Measurements from ENCODE around the gene GPR142. TPM values are rescaled to one million over a fixed set of nuclear protein-coding genes. Genes with fewer than 3 reads are reported as not detected.

The GPR142 gene
- total and polyA plus RNA-seq, 2 of the 13 experiments (the other 11 are each of a cell fraction or from before 2014, with no cell fraction given), result not detected

GRCh38 chr17:74379495-74380085 is 12.3 kb downstream of the GPR142 start (continued):
- TF ChIP-seq ARID5B (CRISPR knock-in tag; IDR thresholded peaks at IDR 0.05) (0 out of 2 replicates have a peak, but pooled peaks have one; percentile 31), PAF1 (CRISPR knock-in tag; IDR thresholded peaks at IDR 0.05) (no peak), AHR (CRISPR knock-in tag; IDR thresholded peaks at IDR 0.05) (peak; percentile 18; the same call in 1 of the 2 replicates), ZNF263 (CRISPR knock-in tag; IDR thresholded peaks at IDR 0.05) (0 out of 2 replicates have a peak, but pooled peaks have one; percentile 39), RELA (CRISPR knock-in tag; IDR thresholded peaks at IDR 0.05) (0 out of 2 replicates have a peak, but pooled peaks have one; percentile 50), ZFP37 (CRISPR knock-in tag; IDR thresholded peaks at IDR 0.05; ENCODE audit: borderline replicate concordance) (no peak), CEBPG (CRISPR knock-in tag; IDR thresholded peaks at IDR 0.05) (0 out of 2 replicates have a peak, but pooled peaks have one; percentile 12), ZFP1 (CRISPR knock-in tag; IDR thresholded peaks at IDR 0.05) (0 out of 2 replicates have a peak, but pooled peaks have one; percentile 46), ZFX (CRISPR knock-in tag; IDR thresholded peaks at IDR 0.05; ENCODE audit: low read depth) (peak; percentile 72), MTA1 (CRISPR knock-in tag; IDR thresholded peaks at IDR 0.05; ENCODE audit: borderline replicate concordance) (peak; percentile 51; the same call in 1 of the 2 replicates), ARNT2 (CRISPR knock-in tag; IDR thresholded peaks at IDR 0.05; ENCODE audit: low read depth) (peak; percentile 64; the same call in 1 of the 2 replicates), HDAC2 (CRISPR knock-in tag; IDR thresholded peaks at IDR 0.05) (peak; percentile 35; the same call in 1 of the 2 replicates), LCORL (IDR thresholded peaks at IDR 0.05) (no peak), LCORL (CRISPR knock-in tag; IDR thresholded peaks at IDR 0.05) (0 out of 2 replicates have a peak, but pooled peaks have one; percentile 36), ZNF232 (CRISPR knock-in tag; IDR thresholded peaks at IDR 0.05; ENCODE audit: borderline replicate concordance) (peak; percentile 49; the same call in 1 of the 2 replicates), ZNF432 (CRISPR knock-in tag; IDR thresholded peaks at IDR 0.05; ENCODE audit: borderline replicate concordance) (no peak), SALL2 (CRISPR knock-in tag; IDR thresholded peaks at IDR 0.05) (peak; percentile 70; the same call in 1 of the 2 replicates), ZNF674 (CRISPR knock-in tag; IDR thresholded peaks at IDR 0.05; ENCODE audit: low read depth) (no peak), SKI (IDR thresholded peaks at IDR 0.05; ENCODE audit: partially characterized antibody) (peak; percentile 9), SP4 (CRISPR knock-in tag; IDR thresholded peaks at IDR 0.05) (peak; percentile 50; the same call in 1 of the 2 replicates), NCOA1 (CRISPR knock-in tag; IDR thresholded peaks at IDR 0.05) (no peak), HMG20B (CRISPR knock-in tag; conservative IDR thresholded peaks at IDR 0.05) (no peak)
- TF ChIP-seq, protein P1, sequence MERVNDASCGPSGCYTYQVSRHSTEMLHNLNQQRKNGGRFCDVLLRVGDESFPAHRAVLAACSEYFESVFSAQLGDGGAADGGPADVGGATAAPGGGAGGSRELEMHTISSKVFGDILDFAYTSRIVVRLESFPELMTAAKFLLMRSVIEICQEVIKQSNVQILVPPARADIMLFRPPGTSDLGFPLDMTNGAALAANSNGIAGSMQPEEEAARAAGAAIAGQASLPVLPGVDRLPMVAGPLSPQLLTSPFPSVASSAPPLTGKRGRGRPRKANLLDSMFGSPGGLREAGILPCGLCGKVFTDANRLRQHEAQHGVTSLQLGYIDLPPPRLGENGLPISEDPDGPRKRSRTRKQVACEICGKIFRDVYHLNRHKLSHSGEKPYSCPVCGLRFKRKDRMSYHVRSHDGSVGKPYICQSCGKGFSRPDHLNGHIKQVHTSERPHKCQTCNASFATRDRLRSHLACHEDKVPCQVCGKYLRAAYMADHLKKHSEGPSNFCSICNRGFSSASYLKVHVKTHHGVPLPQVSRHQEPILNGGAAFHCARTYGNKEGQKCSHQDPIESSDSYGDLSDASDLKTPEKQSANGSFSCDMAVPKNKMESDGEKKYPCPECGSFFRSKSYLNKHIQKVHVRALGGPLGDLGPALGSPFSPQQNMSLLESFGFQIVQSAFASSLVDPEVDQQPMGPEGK (CRISPR knock-in tag; IDR thresholded peaks at IDR 0.05), result peak; percentile 72
- TF ChIP-seq, protein P2, sequence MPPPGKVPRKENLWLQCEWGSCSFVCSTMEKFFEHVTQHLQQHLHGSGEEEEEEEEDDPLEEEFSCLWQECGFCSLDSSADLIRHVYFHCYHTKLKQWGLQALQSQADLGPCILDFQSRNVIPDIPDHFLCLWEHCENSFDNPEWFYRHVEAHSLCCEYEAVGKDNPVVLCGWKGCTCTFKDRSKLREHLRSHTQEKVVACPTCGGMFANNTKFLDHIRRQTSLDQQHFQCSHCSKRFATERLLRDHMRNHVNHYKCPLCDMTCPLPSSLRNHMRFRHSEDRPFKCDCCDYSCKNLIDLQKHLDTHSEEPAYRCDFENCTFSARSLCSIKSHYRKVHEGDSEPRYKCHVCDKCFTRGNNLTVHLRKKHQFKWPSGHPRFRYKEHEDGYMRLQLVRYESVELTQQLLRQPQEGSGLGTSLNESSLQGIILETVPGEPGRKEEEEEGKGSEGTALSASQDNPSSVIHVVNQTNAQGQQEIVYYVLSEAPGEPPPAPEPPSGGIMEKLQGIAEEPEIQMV (CRISPR knock-in tag; IDR thresholded peaks at IDR 0.05; ENCODE audit: low read depth), result peak; percentile 39; the same call in 1 of the 2 replicates

Measured in HepG2 (cell line).